HFFc6 (cell line): Measurements from ENCODE around the gene CSRNP3. TPM values are rescaled to one million over a fixed set of nuclear protein-coding genes. Genes with fewer than 3 reads are reported as not detected.

Experiments used
- DNase-seq: peaks from one replicate; pipeline ENCODE4 v3.0.0-alpha.2; 2018
- H3K27ac Mint-ChIP-seq: 2 replicates; pipeline ENCODE4 v1.8.0; 2020; ENCODE audit warnings: mild to moderate bottlenecking, mixed read lengths
- H3K27me3 Mint-ChIP-seq: 2 replicates; pipeline ENCODE4 v1.8.0; 2021; ENCODE audit warnings: mild to moderate bottlenecking, moderate library complexity, mixed read lengths; ENCODE audit not compliant: insufficient read depth
- H3K36me3 Mint-ChIP-seq: 2 replicates; pipeline ENCODE4 v1.8.0; 2021; ENCODE audit warnings: low read depth, mixed read lengths
- H3K4me1 Mint-ChIP-seq: 2 replicates; pipeline ENCODE4 v1.8.0; 2020; ENCODE audit warnings: low read depth, mixed read lengths
- H3K4me3 Mint-ChIP-seq: 2 replicates; pipeline ENCODE4 v1.8.0; 2020; ENCODE audit warnings: mild to moderate bottlenecking, moderate library complexity, mixed read lengths
- H3K9me3 Mint-ChIP-seq: 2 replicates; pipeline ENCODE4 v1.8.0; 2020; ENCODE audit warnings: mild to moderate bottlenecking, mixed read lengths
- CTCF ChIP-seq: fragments of 200-600 bp; sonication (generic); IDR thresholded peaks from 2 replicates; pipeline ENCODE4 v1.5.0; 2021; ENCODE audit warnings: antibody characterized with exemption, mild to moderate bottlenecking
- total RNA-seq, 6 experiments: library from RNA; stranded (reverse); fragmentation: NEBNext Ultra II Directional; extraction: Animal tissue kit (Norgen Biotek cat#: 25700); gene quantifications; 2 replicates in 1 of 6; 3 replicates in 5 of 6; pipeline ENCODE4 v1.2.3, GENCODE V29; 2021

The CSRNP3 gene
- total RNA-seq, 6 experiments from 2014 or later: 0.02 to 0.79 (median 0.31) TPM; not detected in 2

- no peak for DNase-seq
- H3K4me3 Mint-ChIP-seq: no peak overlapping the region
- H3K27me3 Mint-ChIP-seq: no peaks in the 10 kb centered on the region
- TF ChIP-seq CTCF: no peak
- H3K36me3 Mint-ChIP-seq: no peaks in the 10 kb centered on the region
- peaks cover 18% of the 10 kb centered on the region for H3K9me3 Mint-ChIP-seq
- H3K4me1 Mint-ChIP-seq: no peaks in the 10 kb centered on the region
- no peak overlapping the region for H3K27ac Mint-ChIP-seq
Measured at GRCh38 chr2:165467921-165468320, 1.6 kb upstream of the CSRNP3 start.

GRCh38 chr2:165470361-165470760 is 863 bp downstream of the CSRNP3 start:
- Mint-ChIP-seq H3K27me3 (no peaks in the 10 kb centered on the region), H3K4me1 (no peaks in the 10 kb centered on the region), H3K36me3 (no peaks in the 10 kb centered on the region), H3K27ac (no peak overlapping the region), H3K9me3 (peaks cover 18% of the 10 kb centered on the region), H3K4me3 (peak overlapping the region; percentile 62; the same call in 1 of the 2 replicates)
- no peak for TF ChIP-seq CTCF
- no peak for DNase-seq

GRCh38 chr2:165471349-165471950 is 2.0 kb downstream of the CSRNP3 start:
- Mint-ChIP-seq H3K9me3 (peaks cover 18% of the 10 kb centered on the region; the same call in 1 of the 2 replicates), H3K27me3 (no peaks in the 10 kb centered on the region), H3K4me3 (no peak overlapping the region), H3K4me1 (no peaks in the 10 kb centered on the region), H3K27ac (no peak overlapping the region), H3K36me3 (no peaks in the 10 kb centered on the region)
- no peak for TF ChIP-seq CTCF
- no peak for DNase-seq

- no peaks in the 10 kb centered on the region for H3K4me1 Mint-ChIP-seq
- TF ChIP-seq CTCF: no peak
- no peak for DNase-seq
- H3K4me3 Mint-ChIP-seq: no peak overlapping the region
- H3K27ac Mint-ChIP-seq: no peak overlapping the region
- no peaks in the 10 kb centered on the region for H3K36me3 Mint-ChIP-seq
- peaks cover 16% of the 10 kb centered on the region; the same call in 1 of the 2 replicates for H3K9me3 Mint-ChIP-seq
- peaks cover 2% of the 10 kb centered on the region; the same call in 1 of the 2 replicates for H3K27me3 Mint-ChIP-seq
Measured at GRCh38 chr2:165472922-165473321, 3.4 kb downstream of the CSRNP3 start.

- Mint-ChIP-seq H3K27ac (no peak overlapping the region), H3K4me1 (no peaks in the 10 kb centered on the region), H3K9me3 (peaks cover 5% of the 10 kb centered on the region; the same call in 1 of the 2 replicates), H3K4me3 (no peak overlapping the region), H3K27me3 (peaks cover 2% of the 10 kb centered on the region; the same call in 1 of the 2 replicates), H3K36me3 (no peaks in the 10 kb centered on the region)
- DNase-seq: no peak
- no peak for TF ChIP-seq CTCF
Measured at GRCh38 chr2:165474619-165475276, 5.2 kb downstream of the CSRNP3 start.
